Testis (tissue), 3 donors: ENCODE measurements around the gene TGM2. TPM values are rescaled to one million over a fixed set of nuclear protein-coding genes. Genes with fewer than 3 reads are reported as not detected.
A peak's percentile ranks its signal among the peaks of the same experiment; 100 is the strongest.

Experiments
- DNase-seq: peaks from one replicate; pipeline ENCODE4 v3.0.0-alpha.2; 2019
- H3K27ac ChIP-seq, 2 donors: fragments of 200-600 bp; sonication (generic); one replicate each; pipeline ENCODE4 v1.5.1; 2019
- H3K27me3 ChIP-seq: fragments of 200-600 bp; sonication (generic); one replicate; pipeline ENCODE4 v1.5.1; 2019
- H3K36me3 ChIP-seq: fragments of 200-600 bp; sonication (generic); one replicate; pipeline ENCODE4 v1.5.1; 2017; ENCODE audit warnings: low read depth; ENCODE audit errors: missing control alignments
- H3K4me1 ChIP-seq: fragments of 200-600 bp; sonication (generic); one replicate; pipeline ENCODE4 v1.5.1; 2019
- H3K4me3 ChIP-seq, 2 donors: fragments of 200-600 bp; sonication (generic); one replicate each; pipeline ENCODE4 v1.5.1; 2017 to 2019
- H3K9me3 ChIP-seq: fragments of 200-600 bp; sonication (generic); one replicate; pipeline ENCODE4 v1.5.1; 2017
- POLR2A ChIP-seq: fragments of 450-650 bp; IDR thresholded peaks from one replicate; pipeline ENCODE4 v1.6.1; 2017; ENCODE audit warnings: antibody characterized with exemption, mild to moderate bottlenecking, moderate library complexity
- WGBS, 2 donors: methylation state at CpG; one replicate each; pipeline ENCODE4 v1.1.5; 2018; 5-methylcytosine and 5-hydroxymethylcytosine counted together
- intact Hi-C: fragments of 100-400 bp; cut with DNase I; formaldehyde crosslinking; loops from one replicate; pipeline ENCODE4 v1.15.1; 2023; ENCODE audit warnings: low total_unique reads
- polyA plus RNA-seq: library from polyadenylated mRNA; stranded (reverse); fragments of 350-450 nt; fragmentation: Illumina TruSeq; extraction: RNeasy Lipid Tissue Mini Kit (QIAGEN cat#74804); gene quantifications from one replicate; pipeline ENCODE4 v1.2.3, GENCODE V29; 2014; ENCODE audit warnings: low read depth, low replicate concordance; ENCODE audit not compliant: insufficient read depth
- total RNA-seq, 2 donors: library from RNA; depleted of rRNA; stranded (reverse); fragments of >200 nt; gene quantifications; one replicate each; pipeline ENCODE4 v1.2.3, GENCODE V29; 2016
- TF ChIP-seq, protein P1 (sequence below), 3 experiments: fragments of 450-650 bp in 2 of 3; fragments of 200-600 bp in 1 of 3; sonication (generic) in 1 of 3; IDR thresholded peaks; one replicate each; pipeline ENCODE4 v1.5.1; 2016 to 2019; ENCODE audit warnings: antibody characterized with exemption in 3 of 3, mild to moderate bottlenecking in 2 of 3, moderate library complexity in 1 of 3

The TGM2 gene
- total and polyA plus RNA-seq, 3 donors from 2014 or later: 3.2 to 49.0 (median 8.5) TPM

DNA sequence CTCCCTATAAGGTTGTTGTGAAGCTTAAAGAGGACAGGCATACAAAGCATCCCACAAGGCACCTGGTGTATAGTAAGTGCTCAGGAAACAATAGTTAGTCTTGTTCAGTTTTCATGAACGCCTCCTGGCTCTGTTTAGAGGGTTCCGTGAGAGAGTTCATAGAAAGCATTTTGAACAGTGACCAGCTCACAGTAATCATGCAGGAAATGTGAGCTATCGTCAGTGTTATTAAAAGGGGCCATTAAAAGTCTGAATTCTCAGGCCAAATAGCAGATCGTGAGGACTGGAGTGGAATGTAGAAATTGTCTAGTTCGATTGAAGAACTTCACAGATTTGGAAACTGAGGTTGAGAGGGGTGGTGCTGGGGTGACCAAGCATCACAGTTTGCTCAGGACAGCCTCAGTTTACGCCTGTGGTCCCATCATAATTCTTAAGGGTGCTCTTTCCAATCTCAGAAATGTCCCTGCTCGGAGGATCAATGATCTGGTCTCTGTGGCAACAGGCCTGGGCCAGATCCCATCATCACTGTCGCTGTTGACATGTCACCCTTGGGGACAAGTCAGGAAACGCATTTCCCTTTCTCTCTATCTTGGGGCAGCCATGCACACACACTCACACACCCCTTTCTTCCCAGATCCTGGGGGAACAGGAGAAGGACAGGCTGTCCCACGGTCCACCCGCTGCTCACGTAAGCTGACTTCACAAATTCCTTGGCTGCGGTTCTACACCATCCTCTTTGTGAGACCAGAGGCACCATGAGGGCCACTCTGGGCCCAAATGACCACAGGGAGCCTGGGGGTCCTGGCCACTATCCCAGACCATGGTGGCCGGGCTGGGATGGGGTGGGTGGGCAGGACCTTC lies 7.2 kb downstream of the TGM2 start:
- Histone ChIP-seq H3K4me3 (no peak overlapping the region), H3K27ac (peak overlapping the region in 1 of 2 donors; percentile 6), H3K36me3 (no peaks in the 10 kb centered on the region), H3K4me1 (peaks cover 6% of the 10 kb centered on the region), H3K9me3 (no peaks in the 10 kb centered on the region), H3K27me3 (no peaks in the 10 kb centered on the region)
- no peak for DNase-seq
- 76 to 77% methylated on average over 14 of the region's 14 CpGs for WGBS, 2 donors
- TF ChIP-seq, protein P1, sequence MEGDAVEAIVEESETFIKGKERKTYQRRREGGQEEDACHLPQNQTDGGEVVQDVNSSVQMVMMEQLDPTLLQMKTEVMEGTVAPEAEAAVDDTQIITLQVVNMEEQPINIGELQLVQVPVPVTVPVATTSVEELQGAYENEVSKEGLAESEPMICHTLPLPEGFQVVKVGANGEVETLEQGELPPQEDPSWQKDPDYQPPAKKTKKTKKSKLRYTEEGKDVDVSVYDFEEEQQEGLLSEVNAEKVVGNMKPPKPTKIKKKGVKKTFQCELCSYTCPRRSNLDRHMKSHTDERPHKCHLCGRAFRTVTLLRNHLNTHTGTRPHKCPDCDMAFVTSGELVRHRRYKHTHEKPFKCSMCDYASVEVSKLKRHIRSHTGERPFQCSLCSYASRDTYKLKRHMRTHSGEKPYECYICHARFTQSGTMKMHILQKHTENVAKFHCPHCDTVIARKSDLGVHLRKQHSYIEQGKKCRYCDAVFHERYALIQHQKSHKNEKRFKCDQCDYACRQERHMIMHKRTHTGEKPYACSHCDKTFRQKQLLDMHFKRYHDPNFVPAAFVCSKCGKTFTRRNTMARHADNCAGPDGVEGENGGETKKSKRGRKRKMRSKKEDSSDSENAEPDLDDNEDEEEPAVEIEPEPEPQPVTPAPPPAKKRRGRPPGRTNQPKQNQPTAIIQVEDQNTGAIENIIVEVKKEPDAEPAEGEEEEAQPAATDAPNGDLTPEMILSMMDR (IDR thresholded peaks at IDR 0.05): no peak
- TF ChIP-seq POLR2A: no peak
- intact Hi-C loops: no loop called here

- intact Hi-C loops: no loop called here
- TF ChIP-seq POLR2A: no peak
- TF ChIP-seq, protein P1 (IDR thresholded peaks at IDR 0.05): no peak
Measured at GRCh38 chr20:38156888-38157634, 8.0 kb downstream of the TGM2 start.

DNA sequence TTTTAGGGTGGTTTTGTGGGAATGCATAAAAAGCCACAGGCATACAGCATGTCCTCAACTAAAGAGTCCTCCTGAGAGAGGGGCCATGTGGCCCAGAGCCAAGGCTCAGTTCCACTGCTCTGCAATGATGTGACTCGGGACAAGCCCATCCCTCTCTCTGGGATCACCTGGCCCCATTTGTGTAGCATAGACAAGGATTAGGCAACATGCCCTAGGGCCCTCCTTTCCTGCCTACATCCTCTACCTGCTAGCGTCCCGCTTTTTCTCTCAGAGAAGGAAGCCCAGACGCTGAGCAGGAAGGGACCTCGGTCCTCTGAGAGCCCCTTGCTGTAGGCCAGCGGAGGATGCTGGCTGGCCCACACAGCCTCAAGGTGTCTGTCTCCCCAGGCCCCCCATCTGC lies 8.8 kb downstream of the TGM2 start:
- H3K27ac ChIP-seq: no peak overlapping the region
- intact Hi-C loops: no loop called here
- no peak for DNase-seq
- WGBS, 2 donors: 83 to 93% methylated on average over 6 of the region's 6 CpGs
- no peak overlapping the region for H3K4me3 ChIP-seq
- H3K27me3 ChIP-seq: no peaks in the 10 kb centered on the region
- peaks cover 19% of the 10 kb centered on the region for H3K4me1 ChIP-seq
- H3K9me3 ChIP-seq: no peaks in the 10 kb centered on the region
- no peaks in the 10 kb centered on the region for H3K36me3 ChIP-seq
- TF ChIP-seq, protein P1 (IDR thresholded peaks at IDR 0.05): no peak
- no peak for TF ChIP-seq POLR2A

More at GRCh38 chr20:38156888-38157634, 8.0 kb downstream of the TGM2 start:
- H3K4me1 ChIP-seq: peaks cover 13% of the 10 kb centered on the region
- no peak for DNase-seq
- no peaks in the 10 kb centered on the region for H3K27me3 ChIP-seq
- H3K27ac ChIP-seq: no peak overlapping the region
- no peaks in the 10 kb centered on the region for H3K36me3 ChIP-seq
- H3K4me3 ChIP-seq: no peak overlapping the region
- 60 to 64% methylated on average over 11 of the region's 11 CpGs for WGBS, 2 donors
- H3K9me3 ChIP-seq: no peaks in the 10 kb centered on the region

DNA sequence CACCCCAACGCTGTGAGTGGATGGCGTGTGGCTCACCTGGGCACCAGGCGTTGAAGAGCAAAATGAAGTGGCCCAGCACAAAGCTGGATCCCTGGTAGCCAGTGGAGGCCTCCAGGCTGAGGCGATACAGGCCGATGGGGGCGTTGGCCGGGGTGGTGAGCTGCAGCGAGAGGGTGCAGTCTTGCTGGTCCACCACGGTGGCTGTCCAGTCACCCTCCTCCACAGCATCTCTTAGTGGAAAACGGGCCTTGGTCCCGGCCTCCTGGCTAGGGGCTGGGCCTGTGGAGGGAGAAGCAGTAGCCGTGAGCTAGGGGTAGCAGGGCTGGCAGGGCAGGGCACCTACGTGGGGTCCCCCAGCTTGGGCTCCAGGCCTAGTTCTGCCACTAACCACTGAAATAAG lies 9.3 kb downstream of the TGM2 start:
- Histone ChIP-seq H3K4me1 (peaks cover 19% of the 10 kb centered on the region), H3K4me3 (no peak overlapping the region), H3K27me3 (no peaks in the 10 kb centered on the region), H3K36me3 (no peaks in the 10 kb centered on the region), H3K9me3 (no peaks in the 10 kb centered on the region), H3K27ac (no peak overlapping the region)
- TF ChIP-seq, protein P1 (IDR thresholded peaks at IDR 0.05): no peak
- TF ChIP-seq POLR2A: no peak
- intact Hi-C loops: no loop called here
- DNase-seq: no peak
- 92% methylated on average over 10 to 13 of the region's 13 CpGs for WGBS, 2 donors
